ENCODE results near the gene SNX11.

SNX11 gene

DNA sequence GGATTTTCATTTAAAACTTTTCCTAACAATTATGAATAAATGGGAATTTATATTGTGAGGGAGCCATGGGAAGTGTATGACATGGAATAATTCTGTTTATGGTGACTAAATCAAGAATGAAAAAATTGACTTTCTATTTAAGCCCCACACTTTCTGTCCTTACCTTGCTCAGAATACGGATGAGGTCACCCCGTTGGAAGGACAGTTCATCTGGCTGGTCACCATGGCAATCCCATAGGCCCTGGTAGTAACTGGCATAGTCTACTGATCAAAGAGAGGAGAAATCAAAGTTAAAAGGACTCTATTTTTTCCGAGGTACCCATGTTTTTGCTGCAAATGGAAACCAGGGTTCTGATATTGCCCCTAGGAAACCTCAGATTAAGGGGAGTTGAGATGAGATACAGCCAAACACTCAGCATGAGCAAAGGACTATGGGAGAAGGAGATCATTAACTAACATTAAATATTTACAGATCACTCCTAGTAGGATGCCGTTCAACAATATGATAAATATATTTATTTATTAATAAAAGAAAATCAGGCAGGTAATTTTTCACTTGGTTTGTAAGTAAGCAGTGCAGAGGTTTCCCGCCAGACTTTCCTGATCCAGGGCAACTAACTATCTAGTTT lies 54.9 kb downstream of the SNX11 start:
- DNase-seq (ENCODE audit: low spot score): no peak

DNA sequence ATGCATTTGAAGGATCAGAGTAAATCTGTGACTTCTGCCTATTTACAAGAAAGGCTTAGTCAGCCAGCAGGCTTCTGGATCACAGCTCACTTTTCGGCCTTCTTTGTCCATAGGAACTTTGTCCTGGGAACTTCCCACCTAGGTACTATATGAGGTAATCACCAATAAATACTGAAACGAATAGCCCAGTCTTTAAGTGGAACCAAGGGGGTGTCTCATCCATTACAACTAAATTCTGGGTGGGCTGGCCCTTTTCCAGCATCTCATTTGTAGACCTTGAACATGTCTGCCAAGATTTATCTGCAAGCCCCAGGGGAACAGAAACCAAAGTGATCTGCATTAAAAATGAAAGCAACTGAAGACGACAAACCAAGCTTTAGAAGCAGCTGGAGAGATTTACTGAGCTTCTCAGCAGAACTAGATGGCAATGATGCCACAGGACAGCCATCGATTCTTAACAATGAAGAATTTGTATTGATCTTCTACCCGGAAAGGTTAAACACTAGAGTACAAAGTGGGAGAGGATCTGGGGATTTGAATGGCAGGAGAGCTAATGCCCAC lies 55.5 kb downstream of the SNX11 start:
- DNase-seq (ENCODE audit: low spot score): no peak

DNA sequence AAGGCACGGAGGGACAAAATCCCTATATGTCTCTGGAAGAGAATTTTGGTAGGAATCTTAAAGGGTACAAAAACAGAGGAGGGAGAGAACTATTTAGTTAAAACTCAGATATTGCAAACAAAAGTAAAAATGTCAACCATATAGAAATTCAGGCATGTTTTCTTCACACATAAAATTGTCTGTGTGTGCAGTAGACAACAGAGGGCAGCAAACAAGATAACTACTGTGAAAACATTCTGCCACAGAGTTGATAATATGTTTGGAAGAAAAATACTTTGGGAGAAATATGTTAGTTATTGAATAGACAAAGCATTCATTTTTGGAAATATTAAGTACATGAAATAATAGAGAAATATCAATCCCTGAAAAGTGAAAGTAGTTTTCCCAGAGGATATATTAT lies 56.2 kb downstream of the SNX11 start:
- DNase-seq (ENCODE audit: low spot score): no peak

DNA sequence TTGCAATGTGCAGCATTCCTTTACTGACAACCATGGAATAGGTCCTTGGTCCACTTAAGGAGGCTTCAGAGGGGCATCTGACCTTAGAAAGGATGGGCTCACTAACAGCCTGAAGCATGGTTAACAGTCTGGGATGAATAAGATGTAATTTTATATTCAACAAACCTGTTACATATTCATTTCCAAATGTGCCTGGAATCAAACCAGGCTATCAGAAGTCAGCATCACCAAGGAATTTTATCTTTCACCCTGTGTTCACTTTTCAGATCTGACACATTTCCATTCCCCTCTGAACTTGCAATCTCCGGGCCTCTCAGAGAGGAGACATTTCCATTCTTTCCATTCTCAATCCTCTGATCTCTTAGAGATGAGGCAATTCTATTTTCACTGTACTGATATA lies 62.4 kb downstream of the SNX11 start:
- DNase-seq (ENCODE audit: low spot score): no peak

All from ecto neural progenitor cell (in vitro differentiated cells).